Measurements from ENCODE around the gene C5orf63.
"Not testable (repeated sequence)": the region's sequence is repeated elsewhere in the genome, so short reads cannot be mapped to it uniquely, and the experiment has no call there.

Gene C5orf63

DNA sequence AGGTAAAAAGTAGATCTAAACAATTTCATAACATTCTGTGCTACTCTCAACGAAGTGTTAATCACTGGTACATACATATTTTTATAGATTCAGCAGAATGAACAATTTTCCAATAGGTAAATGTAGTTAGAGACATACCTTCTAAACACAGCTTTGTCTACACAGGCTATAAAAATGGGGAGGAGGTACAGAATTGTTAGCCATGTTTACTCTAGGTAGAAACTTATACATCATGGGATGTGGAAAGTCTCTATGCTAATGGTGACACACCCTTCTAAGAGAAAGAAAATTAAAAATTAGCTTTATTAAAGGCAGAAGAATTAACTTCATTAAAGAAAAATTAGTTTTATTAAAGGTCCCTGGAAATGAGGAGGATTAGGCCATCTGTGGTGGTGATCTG, 11.8 kb downstream of the C5orf63 start:
- H3K9me3 Mint-ChIP-seq = no peaks in the 10 kb centered on the region
- no peaks in the 10 kb centered on the region for H3K27me3 Mint-ChIP-seq (ENCODE audit: low read depth)
- H3K4me3 Mint-ChIP-seq = no peak overlapping the region
- no peak for TF ChIP-seq CTCF (IDR thresholded peaks at IDR 0.05; ENCODE audit: unreplicated experiment in 3 of 3)
- no peaks in the 10 kb centered on the region for H3K4me1 Mint-ChIP-seq
- H3K27ac Mint-ChIP-seq = no peak overlapping the region
- no peaks in the 10 kb centered on the region for H3K36me3 Mint-ChIP-seq (ENCODE audit: low read depth)

DNA sequence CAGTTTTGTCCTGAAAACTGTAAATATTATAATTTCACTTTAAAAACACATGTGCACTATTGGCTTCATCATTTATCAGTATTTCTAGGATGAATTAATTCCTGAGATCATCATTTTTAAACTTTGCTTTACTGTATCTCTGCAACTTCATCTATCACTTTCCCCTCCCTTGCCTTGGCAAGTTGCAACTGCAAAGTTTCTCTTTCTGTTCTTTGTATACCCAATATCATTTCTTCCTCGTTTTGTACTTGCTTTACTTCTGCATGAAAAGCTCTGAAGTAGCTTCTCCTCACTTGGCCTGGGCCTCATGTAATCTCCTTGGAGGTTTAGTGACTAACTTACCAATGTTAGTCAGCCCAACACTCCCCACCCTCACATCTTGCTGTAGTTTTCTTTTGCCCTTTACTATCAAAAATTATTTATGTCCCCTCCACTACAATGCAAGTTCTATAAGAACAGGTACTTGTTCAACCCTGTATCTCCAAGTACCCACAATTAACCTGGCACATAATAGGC, 12.8 kb downstream of the C5orf63 start:
- no peak overlapping the region for H3K27ac Mint-ChIP-seq
- H3K4me1 Mint-ChIP-seq = no peaks in the 10 kb centered on the region
- H3K36me3 Mint-ChIP-seq (ENCODE audit: low read depth) = no peaks in the 10 kb centered on the region
- H3K27me3 Mint-ChIP-seq (ENCODE audit: low read depth) = no peaks in the 10 kb centered on the region
- TF ChIP-seq CTCF (IDR thresholded peaks at IDR 0.05; ENCODE audit: unreplicated experiment in 3 of 3) = no peak
- H3K9me3 Mint-ChIP-seq = peaks cover 4% of the 10 kb centered on the region
- no peak overlapping the region for H3K4me3 Mint-ChIP-seq

GRCh38 chr5:127056896-127057295, 16.4 kb downstream of the C5orf63 start:
- H3K9me3 Mint-ChIP-seq = peaks cover 7% of the 10 kb centered on the region
- TF ChIP-seq CTCF (IDR thresholded peaks at IDR 0.05; ENCODE audit: unreplicated experiment in 3 of 3) = no peak
- H3K4me3 Mint-ChIP-seq = no peak overlapping the region
- H3K4me1 Mint-ChIP-seq = no peaks in the 10 kb centered on the region
- H3K27me3 Mint-ChIP-seq (ENCODE audit: low read depth) = no peaks in the 10 kb centered on the region
- H3K27ac Mint-ChIP-seq = no peak overlapping the region
- no peaks in the 10 kb centered on the region for H3K36me3 Mint-ChIP-seq (ENCODE audit: low read depth)

DNA sequence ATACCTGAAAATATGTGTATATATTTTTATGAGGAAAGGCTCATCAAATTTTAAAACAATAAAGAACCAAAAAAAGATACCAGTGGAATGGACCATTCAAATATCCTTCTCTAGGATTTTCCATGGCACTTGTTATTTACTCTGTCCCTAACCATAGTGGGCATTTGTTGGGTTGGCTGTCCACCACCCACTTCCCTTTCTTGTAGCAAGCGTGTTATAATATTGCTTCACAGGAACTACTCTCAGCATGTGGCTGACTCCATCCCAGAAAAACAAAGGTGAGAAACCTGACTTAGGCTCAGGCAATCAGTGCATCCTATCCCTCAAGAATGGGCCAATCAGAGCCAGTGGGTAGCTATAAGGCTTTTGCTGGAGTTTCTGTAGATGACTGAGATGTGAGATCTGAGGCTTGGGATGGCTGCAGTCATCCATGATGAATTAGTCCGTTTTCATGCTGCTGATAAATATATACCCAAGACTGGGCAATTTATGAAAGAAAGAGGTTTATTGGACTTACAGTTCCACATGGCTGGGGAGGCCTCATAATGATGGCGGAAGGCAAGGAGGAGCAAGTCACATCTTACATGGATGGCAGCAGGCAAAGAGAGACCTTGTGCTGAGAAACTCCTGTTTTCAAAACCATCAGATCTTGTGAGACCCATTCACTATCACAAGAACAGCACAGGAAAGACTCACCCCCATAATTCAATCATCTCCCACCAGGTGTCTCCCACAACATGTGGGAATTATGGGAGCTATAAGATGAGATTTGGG, 17.2 kb downstream of the C5orf63 start:
- TF ChIP-seq CTCF (IDR thresholded peaks at IDR 0.05; ENCODE audit: unreplicated experiment in 3 of 3) = no peak

GRCh38 chr5:127053551-127053950, 19.8 kb downstream of the C5orf63 start:
- not testable (repeated sequence) for H3K4me3 Mint-ChIP-seq; H3K27me3 Mint-ChIP-seq (ENCODE audit: low read depth); H3K36me3 Mint-ChIP-seq (ENCODE audit: low read depth); H3K9me3 Mint-ChIP-seq; H3K4me1 Mint-ChIP-seq; H3K27ac Mint-ChIP-seq

More for the DNA sequence above, 17.2 kb downstream of the C5orf63 start:
- no peaks in the 10 kb centered on the region for H3K4me1 Mint-ChIP-seq
- H3K9me3 Mint-ChIP-seq = peaks cover 7% of the 10 kb centered on the region
- H3K4me3 Mint-ChIP-seq = no peak overlapping the region
- no peak overlapping the region for H3K27ac Mint-ChIP-seq
- no peaks in the 10 kb centered on the region for H3K27me3 Mint-ChIP-seq (ENCODE audit: low read depth)
- no peaks in the 10 kb centered on the region for H3K36me3 Mint-ChIP-seq (ENCODE audit: low read depth)

DNA sequence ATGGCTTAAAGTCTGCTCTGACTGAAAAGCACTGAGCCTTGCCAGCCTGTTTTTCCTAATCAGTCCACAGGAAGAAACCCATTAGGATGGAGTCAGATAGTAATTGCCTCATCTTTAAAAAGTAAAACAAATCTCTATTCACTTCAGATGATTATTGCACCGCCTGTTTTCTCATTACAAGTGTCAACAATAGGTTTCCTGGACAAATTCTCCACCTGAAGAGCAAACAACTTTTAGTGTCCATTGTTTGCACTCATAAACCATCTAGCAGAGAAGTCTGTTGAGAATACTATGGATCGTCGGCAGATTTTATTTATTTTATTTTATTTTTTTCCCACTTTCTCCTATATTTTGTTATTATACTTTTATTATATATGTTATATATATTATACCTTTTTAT, 20.3 kb downstream of the C5orf63 start:
- Mint-ChIP-seq H3K4me3 (no peak overlapping the region), H3K27me3 (ENCODE audit: low read depth) (no peaks in the 10 kb centered on the region), H3K36me3 (ENCODE audit: low read depth) (no peaks in the 10 kb centered on the region), H3K4me1 (no peaks in the 10 kb centered on the region), H3K27ac (no peak overlapping the region), H3K9me3 (peaks cover 7% of the 10 kb centered on the region)
- no peak for TF ChIP-seq CTCF (IDR thresholded peaks at IDR 0.05; ENCODE audit: unreplicated experiment in 3 of 3)

All from nephron (organoid).